SK-N-SH (cell line): Measurements from ENCODE around the gene PLEKHG3.

Source experiments
- SIN3A ChIP-seq: IDR thresholded peaks from 2 replicates; pipeline ENCODE4 v1.6.1; 2012; ENCODE audit warnings: low read depth, mild to moderate bottlenecking, low read length, moderate library complexity, borderline replicate concordance
- TF ChIP-seq, protein P1 (sequence below): fragments of 200-600 bp; sonication (generic); IDR thresholded peaks from 2 replicates; pipeline ENCODE4 v1.6.1; 2017; ENCODE audit warnings: antibody characterized with exemption, mild to moderate bottlenecking, moderate library complexity
- TF ChIP-seq, protein P2 (sequence below): fragments of 150-350 bp; IDR thresholded peaks from 2 replicates; pipeline ENCODE4 v1.6.1; 2017; ENCODE audit warnings: antibody characterized with exemption, low read length, low read depth, borderline replicate concordance

DNA sequence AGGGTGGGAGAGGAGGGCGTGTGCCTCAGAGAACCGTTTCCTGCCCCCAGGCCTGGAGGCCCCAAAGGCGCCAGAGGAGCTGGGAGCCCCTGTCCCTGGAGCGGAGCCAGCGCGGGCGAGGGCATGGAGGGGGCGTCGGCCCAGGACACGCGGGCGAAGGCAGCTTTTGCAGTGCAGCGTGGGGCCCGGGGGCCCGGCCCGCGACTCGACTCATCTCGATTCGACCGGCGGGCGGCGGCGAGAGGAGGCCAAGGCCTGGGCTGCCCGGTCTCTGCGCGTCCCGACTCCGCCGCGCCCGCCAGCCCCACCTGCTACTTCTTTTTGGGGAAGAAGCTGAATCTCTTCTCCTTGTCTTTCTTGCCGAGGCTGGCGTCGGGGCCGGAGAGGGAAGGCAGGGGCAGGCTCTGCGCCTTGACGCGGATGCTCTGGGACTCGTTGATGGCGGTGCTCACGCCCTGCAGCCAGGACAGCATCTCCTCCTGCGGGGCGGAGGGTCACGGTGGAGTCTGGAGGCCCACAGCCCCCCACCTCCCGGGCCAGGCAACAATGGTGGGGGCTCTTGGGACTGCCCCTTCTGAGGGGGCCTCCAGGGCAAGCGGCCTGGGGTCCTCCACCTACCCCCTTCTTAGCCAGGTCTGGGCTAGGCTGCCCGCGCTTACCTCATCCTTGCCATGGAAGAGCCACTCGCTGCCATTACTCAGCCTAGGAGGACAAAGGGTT lies 44.9 kb downstream of the PLEKHG3 start:
- TF ChIP-seq, protein P1, sequence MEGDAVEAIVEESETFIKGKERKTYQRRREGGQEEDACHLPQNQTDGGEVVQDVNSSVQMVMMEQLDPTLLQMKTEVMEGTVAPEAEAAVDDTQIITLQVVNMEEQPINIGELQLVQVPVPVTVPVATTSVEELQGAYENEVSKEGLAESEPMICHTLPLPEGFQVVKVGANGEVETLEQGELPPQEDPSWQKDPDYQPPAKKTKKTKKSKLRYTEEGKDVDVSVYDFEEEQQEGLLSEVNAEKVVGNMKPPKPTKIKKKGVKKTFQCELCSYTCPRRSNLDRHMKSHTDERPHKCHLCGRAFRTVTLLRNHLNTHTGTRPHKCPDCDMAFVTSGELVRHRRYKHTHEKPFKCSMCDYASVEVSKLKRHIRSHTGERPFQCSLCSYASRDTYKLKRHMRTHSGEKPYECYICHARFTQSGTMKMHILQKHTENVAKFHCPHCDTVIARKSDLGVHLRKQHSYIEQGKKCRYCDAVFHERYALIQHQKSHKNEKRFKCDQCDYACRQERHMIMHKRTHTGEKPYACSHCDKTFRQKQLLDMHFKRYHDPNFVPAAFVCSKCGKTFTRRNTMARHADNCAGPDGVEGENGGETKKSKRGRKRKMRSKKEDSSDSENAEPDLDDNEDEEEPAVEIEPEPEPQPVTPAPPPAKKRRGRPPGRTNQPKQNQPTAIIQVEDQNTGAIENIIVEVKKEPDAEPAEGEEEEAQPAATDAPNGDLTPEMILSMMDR: no peak
- TF ChIP-seq SIN3A: no peak
- TF ChIP-seq, protein P2, sequence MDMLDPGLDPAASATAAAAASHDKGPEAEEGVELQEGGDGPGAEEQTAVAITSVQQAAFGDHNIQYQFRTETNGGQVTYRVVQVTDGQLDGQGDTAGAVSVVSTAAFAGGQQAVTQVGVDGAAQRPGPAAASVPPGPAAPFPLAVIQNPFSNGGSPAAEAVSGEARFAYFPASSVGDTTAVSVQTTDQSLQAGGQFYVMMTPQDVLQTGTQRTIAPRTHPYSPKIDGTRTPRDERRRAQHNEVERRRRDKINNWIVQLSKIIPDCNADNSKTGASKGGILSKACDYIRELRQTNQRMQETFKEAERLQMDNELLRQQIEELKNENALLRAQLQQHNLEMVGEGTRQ: no peak
